ENCODE results near the gene LRCOL1. TPM values are rescaled to one million over a fixed set of nuclear protein-coding genes. Genes with fewer than 3 reads are reported as not detected.
A peak's percentile ranks its signal among the peaks of the same experiment; 100 is the strongest.

Gene LRCOL1
- total and polyA plus RNA-seq, 2 of the 8 experiments (the other 6 are each of a cell fraction or from before 2014, with no cell fraction given) = not detected

GRCh38 chr12:132604668-132605441, 5.5 kb downstream of the LRCOL1 start:
- H3K36me3 ChIP-seq (ENCODE audit: control insufficient read depth in 2 of 4, insufficient read depth in 4 of 4, low read length in 3 of 4) = no peaks in the 10 kb centered on the region
- no peak overlapping the region for H3K18ac ChIP-seq (ENCODE audit: extremely low read depth, low read length)
- no peak overlapping the region for H3K27ac ChIP-seq (ENCODE audit: low read depth, low read length)
- no peak overlapping the region for H2BK15ac ChIP-seq (ENCODE audit: low read length)
- no peak overlapping the region for H3K56ac ChIP-seq (replicated peaks; ENCODE audit: insufficient read length, low read depth, low read length)
- peaks cover 0 to 6% (median 2%) of the 10 kb centered on the region in 4 experiments; a peak in 4 of 7 replicates for H3K4me1 ChIP-seq (replicated peaks in 1 of 4; ENCODE audit: control insufficient read depth in 3 of 4, insufficient read depth in 4 of 4, low read length in 3 of 4)
- no peak overlapping the region for H3K23ac ChIP-seq (ENCODE audit: insufficient read length)
- no peak overlapping the region for H2AK5ac ChIP-seq (ENCODE audit: low read depth, low read length)
- H4K20me1 ChIP-seq (replicated peaks in 1 of 2; ENCODE audit: control insufficient read depth in 1 of 2, insufficient read depth in 2 of 2, low read length in 2 of 2) = peaks cover 0 to 5% of the 10 kb centered on the region in 2 experiments
- no peak overlapping the region for H3K9ac ChIP-seq (replicated peaks in 1 of 4; ENCODE audit: extremely low read depth in 1 of 4, low read depth in 3 of 4, low read length in 3 of 4)
- no peak for FAIRE-seq
- H3K79me1 ChIP-seq (ENCODE audit: low read depth, low read length) = no peaks in the 10 kb centered on the region
- H2BK12ac ChIP-seq (ENCODE audit: low read depth, low read length) = no peak overlapping the region
- no peak overlapping the region for H2BK120ac ChIP-seq (replicated peaks; ENCODE audit: low read depth, low read length)
- no peak overlapping the region for H4K91ac ChIP-seq (replicated peaks; ENCODE audit: insufficient read length, low read length)
- TF ChIP-seq RBBP5 (IDR thresholded peaks at IDR 0.05; ENCODE audit: borderline replicate concordance, low read depth, low read length) = no peak
- TF ChIP-seq BCL11A (IDR thresholded peaks at IDR 0.05; ENCODE audit: low read depth in 2 of 2, low read length in 2 of 2) = no peak
- TF ChIP-seq KDM1A (IDR thresholded peaks at IDR 0.05; ENCODE audit: borderline replicate concordance, low read length) = no peak
- TF ChIP-seq JUND (IDR thresholded peaks at IDR 0.05; ENCODE audit: low read length) = no peak
- H3K23me2 ChIP-seq (ENCODE audit: low read depth, low read length) = no peaks in the 10 kb centered on the region
- H3K79me2 ChIP-seq (ENCODE audit: control insufficient read depth in 1 of 2, insufficient read depth in 2 of 2, low read length in 2 of 2) = no peaks in the 10 kb centered on the region
- H2AFZ ChIP-seq (ENCODE audit: low read length) = no peak overlapping the region
- DNase-seq (ENCODE audit: low read depth in 1 of 2, low spot score in 2 of 2) = no peak
- H4K8ac ChIP-seq (ENCODE audit: extremely low read depth, insufficient read depth, low read length) = 0 out of 2 replicates have a peak overlapping the region, but pooled peaks have one; percentile 2
- no peak overlapping the region for H2BK20ac ChIP-seq (ENCODE audit: low read length)
- H3K14ac ChIP-seq (ENCODE audit: insufficient read length) = no peak overlapping the region
- no peak overlapping the region for H3K4me2 ChIP-seq (ENCODE audit: insufficient read depth in 1 of 2, low read depth in 2 of 2, low read length in 2 of 2)
- POLR2A ChIA-PET (ENCODE audit: partially characterized antibody) = interaction anchor here (1.6 kb wide), 1 partner anchor 15 kb away, joined by 5 read pairs; no protein-coding TSS in a partner anchor
- WGBS, 2 experiments (ENCODE audit: extremely low coverage in 1 of 2, insufficient coverage in 1 of 2, insufficient read length in 1 of 2, insufficient replicate concordance in 2 of 2, low coverage in 1 of 2, low lambda C conversion rate in 2 of 2, missing lambda C conversion rate in 1 of 2) = 86% methylated on average over 16 of the region's 16 CpGs; no CpG with 5 or more reads in 1 of the 2 experiments
- H3K27me3 ChIP-seq (replicated peaks in 1 of 4; ENCODE audit: control insufficient read depth in 3 of 4, extremely low read depth in 1 of 4, insufficient read depth in 3 of 4, low read length in 3 of 4) = peaks cover 15 to 86% (median 65%) of the 10 kb centered on the region in 4 experiments
- no peaks in the 10 kb centered on the region for H3K9me3 ChIP-seq (ENCODE audit: insufficient read depth in 2 of 2, low read depth in 1 of 2, low read length in 1 of 2)
- H4K5ac ChIP-seq (ENCODE audit: insufficient read length, low read depth, low read length) = no peak overlapping the region
- no peak overlapping the region for H3K4ac ChIP-seq (replicated peaks; ENCODE audit: insufficient read length, low read depth, low read length)
- CTCF ChIA-PET (ENCODE audit: partially characterized antibody) = interaction anchor here (0.6 to 6.1 kb wide), 5 partner anchors 9 to 190 kb away, joined by 3 to 41 read pairs (median 13); partner anchors contain the start of gene P2RX2
- no peak overlapping the region for H3K4me3 ChIP-seq (ENCODE audit: extremely low read depth in 1 of 4, insufficient read depth in 2 of 4, low read depth in 3 of 4, low read length in 4 of 4)
- no peak overlapping the region for H2BK5ac ChIP-seq (ENCODE audit: low read depth, low read length)

Data from H1 (cell line).